GM19239 (cell line): ENCODE measurements around the gene MEX3C.

Experiments
- DNase-seq: peaks from one replicate; pipeline ENCODE4 v3.0.0; 2011; ENCODE audit warnings: low spot score; ENCODE audit not compliant: insufficient read length
- FAIRE-seq: peaks from 2 replicates; lab custom pipeline; 2011; peaks lifted over from hg19 to GRCh38; lab: Jason Lieb, UNC

Gene MEX3C

GRCh38 chr18:51125976-51126375 is 71.5 kb downstream of the MEX3C start:
- no peak for FAIRE-seq
- no peak for DNase-seq
